Amniotic stem cell (primary cell): ENCODE measurements around the gene TPRA1.
A peak's percentile ranks its signal among the peaks of the same experiment; 100 is the strongest.

Experiments
- DNase-seq: peaks from one replicate; lab custom pipeline; 2025; lab: John Stamatoyannopoulos, UW

TPRA1 gene

DNA sequence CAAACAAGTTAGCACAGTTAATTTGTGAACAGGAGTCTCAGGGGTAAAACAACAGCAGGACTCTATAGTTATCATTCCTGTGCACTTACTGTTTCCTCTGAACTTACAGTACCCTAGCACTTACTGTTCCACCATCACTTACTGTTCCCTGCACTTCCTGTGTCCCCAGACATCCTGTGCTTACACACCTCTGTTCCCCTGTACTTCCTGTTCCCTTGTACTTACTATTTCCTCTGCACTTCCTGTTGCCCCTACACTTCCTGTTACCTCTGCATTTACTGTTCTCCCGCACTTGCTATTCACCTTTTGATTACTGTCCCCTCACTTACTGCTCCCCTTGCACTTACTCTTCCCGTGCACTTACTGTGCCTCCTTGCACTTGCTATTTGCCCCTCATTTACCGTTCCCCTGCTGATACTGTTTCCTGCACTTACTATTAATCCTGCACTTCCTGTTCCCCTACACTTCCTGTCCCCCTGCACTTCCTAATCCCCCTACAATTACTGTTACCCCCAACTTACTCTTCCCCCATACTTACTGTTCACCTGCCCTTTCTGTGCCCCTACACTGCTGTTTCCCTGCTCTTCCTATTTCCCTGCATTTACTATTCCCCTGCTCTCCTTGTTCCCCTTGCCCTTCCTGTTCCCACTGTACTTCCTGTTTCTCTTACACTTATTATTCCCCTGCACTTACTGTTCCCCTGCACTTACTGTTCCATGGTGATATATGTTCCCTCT, 30.3 kb downstream of the TPRA1 start:
- no peak for DNase-seq

GRCh38 chr3:127556565-127556964, 34.0 kb downstream of the TPRA1 start:
- no peak for DNase-seq

- no peak for DNase-seq
Observed at GRCh38 chr3:127555108-127555507, 35.4 kb downstream of the TPRA1 start.

DNA sequence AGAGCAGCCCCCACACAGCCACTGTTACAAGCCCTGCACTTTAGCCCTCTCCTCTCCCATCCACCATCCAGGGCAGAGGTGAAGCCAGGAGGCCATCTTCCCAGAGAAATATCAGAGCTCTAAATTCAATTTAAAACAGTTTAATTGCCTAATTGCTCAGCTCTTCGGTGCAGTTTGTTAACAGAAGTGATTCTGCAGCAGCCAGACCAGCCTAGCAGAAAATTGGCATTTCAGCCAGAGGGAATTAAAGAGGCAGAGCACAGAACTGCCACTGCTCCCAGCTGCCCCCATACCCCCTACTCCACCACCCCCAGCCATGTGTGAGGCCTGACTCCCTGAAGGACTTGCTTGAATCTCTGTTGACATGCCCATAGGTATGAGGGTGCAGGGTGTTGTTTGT, 38.5 kb downstream of the TPRA1 start:
- no peak for DNase-seq

- no peak for DNase-seq
Observed at GRCh38 chr3:127551178-127551577, 39.4 kb downstream of the TPRA1 start.

- DNase-seq, result no peak
Observed at GRCh38 chr3:127550468-127551157, 39.9 kb downstream of the TPRA1 start.

DNA sequence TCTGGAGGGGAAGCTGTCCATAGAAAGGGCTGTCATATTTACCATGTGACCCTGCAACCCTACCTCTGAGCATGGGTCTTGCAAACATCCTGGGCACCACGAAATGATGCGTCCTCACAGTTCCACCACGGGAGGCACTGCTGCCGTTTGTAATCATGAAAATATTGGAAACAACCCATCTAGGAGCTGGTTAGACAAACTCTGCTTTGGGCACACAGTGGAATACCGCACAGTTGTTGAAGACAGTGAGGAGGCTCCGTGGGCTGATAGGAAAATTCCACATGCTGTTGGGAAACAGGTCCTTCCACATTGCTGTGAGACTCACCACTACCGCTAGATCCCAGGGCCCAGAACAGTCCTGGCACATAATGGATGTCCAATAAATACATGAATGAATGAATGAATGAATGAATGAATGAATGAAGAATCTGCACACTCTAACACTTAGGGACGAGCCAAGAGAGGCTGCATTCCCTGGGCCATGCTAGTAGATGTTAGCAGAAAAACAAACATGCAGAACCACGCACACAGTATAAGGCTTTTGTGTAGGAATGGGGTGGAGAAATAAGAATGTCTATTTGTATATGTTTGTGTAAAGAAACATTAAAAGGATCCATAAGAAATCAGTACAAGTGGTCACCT, 40.6 kb downstream of the TPRA1 start:
- no peak for DNase-seq

- peak; percentile 20 for DNase-seq
Observed at GRCh38 chr3:127547761-127548605, 42.5 kb downstream of the TPRA1 start.

GRCh38 chr3:127546970-127547733, 43.4 kb downstream of the TPRA1 start:
- no peak for DNase-seq

GRCh38 chr3:127546554-127546953, 44.0 kb downstream of the TPRA1 start:
- DNase-seq, result no peak

- DNase-seq, result no peak
Observed at GRCh38 chr3:127545711-127546457, 44.6 kb downstream of the TPRA1 start.

DNA sequence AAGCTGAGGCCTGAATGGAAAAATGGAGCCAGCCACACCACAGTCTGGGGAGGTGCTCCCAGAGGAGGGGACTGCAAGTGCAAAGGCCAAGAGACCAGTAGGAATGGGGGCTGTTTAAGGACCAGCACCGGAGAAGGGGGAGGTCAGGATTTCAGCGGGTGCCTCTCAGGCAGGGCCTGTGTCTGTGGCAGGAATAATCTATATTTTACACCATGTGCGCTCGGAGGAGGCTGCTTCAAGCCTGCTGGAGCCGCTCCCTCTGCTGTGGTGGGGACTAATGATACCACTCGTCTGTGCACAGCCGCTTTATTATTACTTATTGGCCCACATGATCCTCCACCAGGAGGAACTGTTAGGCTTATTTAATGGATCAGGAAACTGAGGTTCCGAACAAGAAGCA, 45.3 kb downstream of the TPRA1 start:
- DNase-seq, result no peak

- no peak for DNase-seq
Observed at GRCh38 chr3:127544803-127545201, 45.7 kb downstream of the TPRA1 start.

- peak; percentile 13 for DNase-seq
Observed at GRCh38 chr3:127544192-127544802, 46.2 kb downstream of the TPRA1 start.

GRCh38 chr3:127543441-127543840, 47.1 kb downstream of the TPRA1 start:
- DNase-seq, result no peak

GRCh38 chr3:127542441-127542952, 48.0 kb downstream of the TPRA1 start:
- DNase-seq, result no peak

DNA sequence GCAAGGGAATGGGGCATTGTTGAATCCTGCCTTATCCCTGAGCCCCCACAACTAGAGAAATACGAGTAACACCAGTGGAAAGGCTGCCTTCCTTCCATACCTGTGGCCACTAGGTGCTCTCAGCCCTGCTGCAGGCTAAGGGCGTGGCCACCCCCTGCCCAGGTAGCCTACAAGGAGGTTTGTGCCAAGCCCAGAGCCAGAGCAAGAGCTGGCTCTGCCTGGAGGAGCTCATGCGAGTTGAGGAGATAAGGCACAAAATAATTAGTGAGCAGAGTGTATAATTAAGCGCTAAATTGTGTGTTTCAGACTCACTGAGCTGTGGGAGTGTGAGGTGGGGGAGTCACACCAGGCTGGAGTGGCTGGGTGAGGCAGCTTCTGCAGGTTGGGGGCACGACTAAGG, 49.2 kb downstream of the TPRA1 start:
- no peak for DNase-seq

DNA sequence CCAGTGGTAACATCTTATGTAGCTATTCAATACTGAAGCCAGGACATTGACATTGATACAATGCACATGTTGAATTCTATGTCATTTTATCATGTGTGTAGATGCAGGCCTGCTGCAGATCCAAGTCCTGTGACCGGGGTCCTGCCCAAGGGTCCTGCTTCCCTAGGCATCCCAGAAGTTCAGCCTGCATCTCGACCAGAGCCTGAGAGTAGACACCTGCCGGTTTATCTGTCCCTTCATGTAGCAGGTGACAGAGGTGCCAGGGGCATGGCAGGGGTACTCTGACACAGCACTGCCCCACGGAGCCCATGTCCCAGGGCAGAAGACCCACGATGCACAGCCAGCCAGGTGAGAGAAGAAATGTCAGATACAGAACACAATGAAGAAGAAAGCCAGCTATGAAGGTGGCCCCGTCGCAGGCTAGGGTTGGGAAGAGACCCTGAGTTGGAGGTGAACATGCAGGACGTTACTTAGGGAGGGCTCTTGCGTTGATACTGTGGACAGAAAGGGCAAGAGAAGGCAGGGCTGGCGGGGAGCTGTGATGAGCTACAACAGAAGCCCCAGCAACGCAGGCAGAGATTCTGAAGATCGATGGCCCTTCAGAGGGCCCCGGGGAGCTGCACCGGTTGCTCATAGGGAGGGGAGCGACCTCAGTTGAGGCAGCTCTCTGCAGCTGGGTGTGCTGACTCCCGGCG, 51.0 kb downstream of the TPRA1 start:
- DNase-seq, result no peak

GRCh38 chr3:127538569-127538968, 52.0 kb downstream of the TPRA1 start:
- no peak for DNase-seq
